Endothelial cell (in vitro differentiated cells): ENCODE measurements around the gene ACADSB. TPM values are rescaled to one million over a fixed set of nuclear protein-coding genes. Genes with fewer than 3 reads are reported as not detected.

Source experiments
- DNase-seq: peaks from one replicate; pipeline ENCODE4 v3.0.0; 2021; ENCODE audit warnings: low spot score
- H3K27ac Mint-ChIP-seq: one replicate; pipeline ENCODE4 v1.8.0; 2021; ENCODE audit warnings: mixed read lengths, inconsistent platforms; ENCODE audit not compliant: unreplicated experiment
- H3K27me3 Mint-ChIP-seq: one replicate; pipeline ENCODE4 v1.8.0; 2021; ENCODE audit warnings: mild to moderate bottlenecking, moderate library complexity, mixed read lengths, inconsistent platforms; ENCODE audit not compliant: unreplicated experiment
- H3K36me3 Mint-ChIP-seq: one replicate; pipeline ENCODE4 v1.8.0; 2021; ENCODE audit warnings: mild to moderate bottlenecking, low read depth, mixed read lengths, inconsistent platforms; ENCODE audit not compliant: unreplicated experiment
- H3K4me1 Mint-ChIP-seq: one replicate; pipeline ENCODE4 v1.8.0; 2021; ENCODE audit warnings: mild to moderate bottlenecking, mixed read lengths, inconsistent platforms; ENCODE audit not compliant: unreplicated experiment
- H3K4me3 Mint-ChIP-seq: one replicate; pipeline ENCODE4 v1.8.0; 2021; ENCODE audit warnings: mild to moderate bottlenecking, mixed read lengths, inconsistent platforms; ENCODE audit not compliant: unreplicated experiment
- H3K9me3 Mint-ChIP-seq: one replicate; pipeline ENCODE4 v1.8.0; 2021; ENCODE audit warnings: mixed read lengths, inconsistent platforms; ENCODE audit not compliant: unreplicated experiment
- CTCF ChIP-seq: fragments of 200-600 bp; sonication (generic); IDR thresholded peaks from one replicate; pipeline ENCODE4 v1.5.0; 2021; ENCODE audit warnings: antibody characterized with exemption; ENCODE audit not compliant: unreplicated experiment
- total RNA-seq: library from RNA; stranded (reverse); fragmentation: NEBNext Ultra II Directional; extraction: Animal tissue kit (Norgen Biotek cat#: 25700); gene quantifications from one replicate; pipeline ENCODE4 v1.2.1, GENCODE V29; 2021; ENCODE audit not compliant: unreplicated experiment

The ACADSB gene
- total RNA-seq, 1 donor from 2014 or later, result 35.6 TPM

GRCh38 chr10:123038782-123039631 lies 30.2 kb downstream of the ACADSB start:
- Mint-ChIP-seq H3K4me1 (peaks cover 41% of the 10 kb centered on the region), H3K36me3 (no peaks in the 10 kb centered on the region), H3K4me3 (no peak overlapping the region), H3K9me3 (no peaks in the 10 kb centered on the region), H3K27ac (peak overlapping the region; percentile 88), H3K27me3 (peaks cover 2% of the 10 kb centered on the region)
- peak; percentile 12 for DNase-seq
- no peak for TF ChIP-seq CTCF

GRCh38 chr10:123039632-123039930 lies 30.8 kb downstream of the ACADSB start:
- H3K36me3 Mint-ChIP-seq, result no peaks in the 10 kb centered on the region
- no peaks in the 10 kb centered on the region for H3K9me3 Mint-ChIP-seq
- H3K4me1 Mint-ChIP-seq, result peaks cover 38% of the 10 kb centered on the region
- peaks cover 2% of the 10 kb centered on the region for H3K27me3 Mint-ChIP-seq
- DNase-seq, result no peak
- TF ChIP-seq CTCF, result no peak
- peak overlapping the region; percentile 88 for H3K27ac Mint-ChIP-seq
- no peak overlapping the region for H3K4me3 Mint-ChIP-seq

GRCh38 chr10:123042708-123043408 lies 34.1 kb downstream of the ACADSB start:
- TF ChIP-seq CTCF, result no peak
- no peak overlapping the region for H3K4me3 Mint-ChIP-seq
- H3K27ac Mint-ChIP-seq, result no peak overlapping the region
- peaks cover 31% of the 10 kb centered on the region for H3K4me1 Mint-ChIP-seq
- H3K9me3 Mint-ChIP-seq, result no peaks in the 10 kb centered on the region
- DNase-seq, result no peak
- peaks cover 2% of the 10 kb centered on the region for H3K27me3 Mint-ChIP-seq
- no peaks in the 10 kb centered on the region for H3K36me3 Mint-ChIP-seq

- Mint-ChIP-seq H3K27ac (no peak overlapping the region), H3K4me3 (no peak overlapping the region), H3K9me3 (no peaks in the 10 kb centered on the region), H3K36me3 (no peaks in the 10 kb centered on the region), H3K4me1 (peaks cover 26% of the 10 kb centered on the region), H3K27me3 (peaks cover 2% of the 10 kb centered on the region)
- DNase-seq, result peak; percentile 53
- peak; percentile 69 for TF ChIP-seq CTCF
Measured at GRCh38 chr10:123043409-123043925, 34.7 kb downstream of the ACADSB start.

- Mint-ChIP-seq H3K4me3 (no peak overlapping the region), H3K27ac (no peak overlapping the region), H3K36me3 (no peaks in the 10 kb centered on the region), H3K9me3 (no peaks in the 10 kb centered on the region), H3K4me1 (peaks cover 17% of the 10 kb centered on the region), H3K27me3 (peaks cover 2% of the 10 kb centered on the region)
- DNase-seq, result no peak
- no peak for TF ChIP-seq CTCF
Measured at GRCh38 chr10:123044391-123044790, 35.6 kb downstream of the ACADSB start.
